Measurements from ENCODE around the gene ARFGEF2.

DNA sequence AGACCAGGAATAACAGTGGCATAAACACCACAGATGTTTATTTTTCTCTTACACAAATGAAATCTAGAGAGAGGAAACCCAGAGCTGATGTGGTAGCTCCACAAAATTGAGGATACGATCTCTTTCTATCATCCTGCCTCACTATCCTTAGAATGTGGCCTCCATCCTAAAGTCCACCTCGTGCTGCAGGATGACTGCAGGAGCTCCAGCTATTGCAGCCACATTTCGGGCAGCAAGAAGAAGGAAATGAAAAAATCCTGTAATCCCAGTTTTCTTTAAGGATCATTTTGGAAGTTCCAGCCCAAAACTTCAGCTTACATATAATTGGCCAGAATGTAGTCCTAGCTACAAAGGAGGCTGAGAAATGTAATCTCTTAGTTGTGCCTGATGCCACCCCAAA, 41.2 kb upstream of the ARFGEF2 start:
- no peak for TF ChIP-seq CTCF (IDR thresholded peaks at IDR 0.05; ENCODE audit: poor library complexity)
- TF ChIP-seq EZH2 (IDR thresholded peaks at IDR 0.05; ENCODE audit: borderline replicate concordance): no peak
